Fibroblast of mammary gland (primary cell): ENCODE measurements around the gene CTSK.

Experiments
- DNase-seq: peaks from one replicate; pipeline ENCODE4 v3.0.0-alpha.2; 2010; ENCODE audit warnings: low read depth
- H3K4me3 ChIP-seq: 2 replicates; pipeline ENCODE4 v1.5.1; 2011; ENCODE audit warnings: low read depth, mild to moderate bottlenecking, low read length, moderate library complexity; ENCODE audit not compliant: control insufficient read depth
- CTCF ChIP-seq: conservative IDR thresholded peaks from 2 replicates; pipeline ENCODE4 v1.5.1; 2011; ENCODE audit warnings: low read depth, low read length, inconsistent platforms; ENCODE audit not compliant: control insufficient read depth, insufficient read depth

Gene CTSK

GRCh38 chr1:150761801-150762200, 46.3 kb downstream of the CTSK start:
- no peak for TF ChIP-seq CTCF
- DNase-seq = no peak
- no peak overlapping the region for H3K4me3 ChIP-seq

GRCh38 chr1:150760013-150760412, 48.0 kb downstream of the CTSK start:
- H3K4me3 ChIP-seq = no peak overlapping the region
- no peak for TF ChIP-seq CTCF
- DNase-seq = no peak

- H3K4me3 ChIP-seq = no peak overlapping the region
- DNase-seq = no peak
- TF ChIP-seq CTCF = no peak
Observed at GRCh38 chr1:150753416-150753815, 54.6 kb downstream of the CTSK start.

- H3K4me3 ChIP-seq = no peak overlapping the region
- no peak for DNase-seq
- TF ChIP-seq CTCF = no peak
Observed at GRCh38 chr1:150751443-150751842, 56.6 kb downstream of the CTSK start.

- no peak for TF ChIP-seq CTCF
- no peak overlapping the region for H3K4me3 ChIP-seq
- no peak for DNase-seq
Observed at GRCh38 chr1:150749720-150750311, 58.2 kb downstream of the CTSK start.

- H3K4me3 ChIP-seq = no peak overlapping the region
- DNase-seq = no peak
Observed at GRCh38 chr1:150748878-150749719, 59.0 kb downstream of the CTSK start.

More at GRCh38 chr1:150748878-150749719, 59.0 kb downstream of the CTSK start:
- no peak for TF ChIP-seq CTCF
